GM23338 (cell line): ENCODE results near the gene ZNF148. TPM values are rescaled to one million over a fixed set of nuclear protein-coding genes. Genes with fewer than 3 reads are reported as not detected.

Experiments used
- ATAC-seq: fragments of 200-7000 bp; cut with Tn5 transposase; 3 replicates; pipeline ENCODE4 v1.9.1; 2020
- DNase-seq: peaks from one replicate; pipeline ENCODE4 v3.0.0-alpha.2; 2015; ENCODE audit warnings: low spot score
- H2AFZ ChIP-seq: fragments of 200-600 bp; sonication (generic); 2 replicates; pipeline ENCODE4 v1.8.0; 2016; ENCODE audit warnings: antibody characterized with exemption, mild to moderate bottlenecking, moderate library complexity
- H3F3A ChIP-seq: fragments of 200-600 bp; sonication (generic); replicated peaks from 2 replicates; pipeline ENCODE4 v1.8.0; 2017; ENCODE audit warnings: antibody characterized with exemption, mixed run types, low read depth
- H3K27ac ChIP-seq: fragments of 200-600 bp; sonication (generic); 2 replicates; pipeline ENCODE4 v1.6.1; 2016; ENCODE audit warnings: low read depth
- H3K27me3 ChIP-seq: fragments of 200-600 bp; sonication (generic); 2 replicates; pipeline ENCODE4 v1.8.0; 2016; ENCODE audit warnings: mild to moderate bottlenecking, mixed run types, moderate library complexity; ENCODE audit not compliant: insufficient read depth
- H3K36me3 ChIP-seq: fragments of 200-600 bp; sonication (generic); 2 replicates; pipeline ENCODE4 v1.8.0; 2016; ENCODE audit warnings: mild to moderate bottlenecking; ENCODE audit not compliant: insufficient read depth
- H3K4me1 ChIP-seq: fragments of 200-600 bp; sonication (generic); 2 replicates; pipeline ENCODE4 v1.8.0; 2016; ENCODE audit warnings: mild to moderate bottlenecking, moderate library complexity; ENCODE audit not compliant: insufficient read depth
- H3K4me2 ChIP-seq: fragments of 200-600 bp; sonication (generic); 2 replicates; pipeline ENCODE4 v1.7.1; 2017; ENCODE audit warnings: mixed run types
- H3K4me3 ChIP-seq: fragments of 200-600 bp; sonication (generic); 2 replicates; pipeline ENCODE4 v1.6.1; 2016; ENCODE audit warnings: mixed run types
- H3K79me2 ChIP-seq: fragments of 200-600 bp; sonication (generic); replicated peaks from 2 replicates; pipeline ENCODE4 v1.8.0; 2017; ENCODE audit warnings: mild to moderate bottlenecking; ENCODE audit not compliant: insufficient read depth
- H3K9me2 ChIP-seq: fragments of 200-600 bp; sonication (generic); 2 replicates; pipeline ENCODE4 v1.8.0; 2017; ENCODE audit not compliant: insufficient read depth
- H4K20me1 ChIP-seq: fragments of 200-600 bp; sonication (generic); replicated peaks from 2 replicates; pipeline ENCODE4 v1.8.0; 2017; ENCODE audit warnings: mild to moderate bottlenecking; ENCODE audit not compliant: insufficient read depth
- H3K27ac Mint-ChIP-seq: 2 replicates; pipeline ENCODE4 v1.8.0; 2020; ENCODE audit warnings: inconsistent platforms, mild to moderate bottlenecking, moderate library complexity, mixed read lengths
- H3K27me3 Mint-ChIP-seq: 3 replicates; pipeline ENCODE4 v1.8.0; 2022; ENCODE audit warnings: low read depth, mild to moderate bottlenecking, moderate library complexity, mixed read lengths, inconsistent platforms; ENCODE audit not compliant: insufficient read depth, poor library complexity
- H3K36me3 Mint-ChIP-seq: 3 replicates; pipeline ENCODE4 v1.8.0; 2021; ENCODE audit warnings: low read depth, mild to moderate bottlenecking, inconsistent platforms, moderate library complexity, mixed read lengths
- H3K4me1 Mint-ChIP-seq: 3 replicates; pipeline ENCODE4 v1.8.0; 2020; ENCODE audit warnings: mild to moderate bottlenecking, inconsistent platforms, mixed read lengths
- H3K4me3 Mint-ChIP-seq: 3 replicates; pipeline ENCODE4 v1.8.0; 2021; ENCODE audit warnings: moderate library complexity, mild to moderate bottlenecking, inconsistent platforms, mixed read lengths
- H3K9me3 Mint-ChIP-seq: 3 replicates; pipeline ENCODE4 v1.8.0; 2020; ENCODE audit warnings: moderate library complexity, mild to moderate bottlenecking, inconsistent platforms, mixed read lengths
- CREB1 ChIP-seq: fragments of 250-450 bp; sonication (Bioruptor Pico); IDR thresholded peaks from 2 replicates; pipeline ENCODE4 v1.5.0; 2020; ENCODE audit warnings: low read depth, mild to moderate bottlenecking, moderate library complexity
- CTCF ChIP-seq, 2 experiments: fragments of 200-600 bp in 1 of 2; sonication (generic) in 1 of 2; conservative IDR thresholded peaks; 2 replicates each; pipeline versions ENCODE4 v1.5.1 to v1.6.1; 2016 to 2017; ENCODE audit warnings: antibody characterized with exemption in 2 of 2, low read depth in 2 of 2, mild to moderate bottlenecking in 2 of 2, moderate library complexity in 1 of 2
- ETS1 ChIP-seq: IDR thresholded peaks from 2 replicates; pipeline ENCODE4 v1.6.1; 2016; ENCODE audit warnings: antibody characterized with exemption
- EZH2 ChIP-seq: fragments of 200-600 bp; sonication (generic); IDR thresholded peaks from one replicate; pipeline ENCODE4 v1.8.0; 2017; ENCODE audit warnings: antibody characterized with exemption, mild to moderate bottlenecking, low read depth; ENCODE audit not compliant: unreplicated experiment
- EZH2phosphoT487 ChIP-seq: fragments of 200-600 bp; sonication (generic); IDR thresholded peaks from one replicate; pipeline ENCODE4 v1.8.1; 2018; ENCODE audit warnings: antibody characterized with exemption; ENCODE audit not compliant: unreplicated experiment
- JUNB ChIP-seq: IDR thresholded peaks from one replicate; pipeline ENCODE4 v1.6.1; 2016; ENCODE audit warnings: antibody characterized with exemption; ENCODE audit not compliant: unreplicated experiment
- NANOG ChIP-seq: IDR thresholded peaks from 2 replicates; pipeline ENCODE4 v1.6.1; 2016; ENCODE audit warnings: antibody characterized with exemption, borderline replicate concordance
- POLR2AphosphoS5 ChIP-seq: IDR thresholded peaks from 2 replicates; pipeline ENCODE4 v1.6.1; 2016; ENCODE audit warnings: antibody characterized with exemption, low read depth
- REST ChIP-seq: IDR thresholded peaks from one replicate; pipeline ENCODE4 v1.6.1; 2018; ENCODE audit warnings: antibody characterized with exemption; ENCODE audit not compliant: unreplicated experiment
- STAT1 ChIP-seq: IDR thresholded peaks from one replicate; pipeline ENCODE4 v1.6.1; 2016; ENCODE audit warnings: antibody characterized with exemption; ENCODE audit not compliant: unreplicated experiment
- ZNF114 ChIP-seq: fragments of 250-450 bp; sonication (Bioruptor Pico); IDR thresholded peaks from 2 replicates; pipeline ENCODE4 v1.5.0; 2020; ENCODE audit warnings: mild to moderate bottlenecking, moderate library complexity
- ZNF331 ChIP-seq: fragments of 250-450 bp; sonication (Bioruptor Pico); IDR thresholded peaks from 2 replicates; pipeline ENCODE4 v1.5.0; 2020; ENCODE audit warnings: low read depth, mild to moderate bottlenecking, moderate library complexity
- ZNF462 ChIP-seq: fragments of 250-450 bp; sonication (Bioruptor Pico); IDR thresholded peaks from 2 replicates; pipeline ENCODE4 v1.5.0; 2020; ENCODE audit warnings: mild to moderate bottlenecking, moderate library complexity
- polyA plus RNA-seq: library from polyadenylated mRNA; unstranded; fragments of >200 nt; fragmentation: Nextera tagmentation; extraction: Ambion mirVana; gene quantifications from 2 replicates; pipeline ENCODE4 v1.2.1, GENCODE V29; 2016
- total RNA-seq: library from RNA; depleted of rRNA; stranded (reverse); fragments of >200 nt; shearing (Covaris generic); gene quantifications from 2 replicates; pipeline ENCODE4 v1.2.3, GENCODE V29; 2014

Gene ZNF148
- total and polyA plus RNA-seq, 2 experiments from 2014 or later: 13.9 to 16.9 TPM

- TF ChIP-seq EZH2phosphoT487 (no peak), CTCF (conservative IDR thresholded peaks at IDR 0.05; ENCODE audit: low read depth in 2 of 2) (no peak), NANOG (no peak), ETS1 (no peak), STAT1 (no peak), REST (no peak), ZNF114 (CRISPR knock-in tag) (no peak), CREB1 (CRISPR knock-in tag) (no peak), POLR2AphosphoS5 (no peak), EZH2 (no peak), JUNB (no peak), ZNF331 (CRISPR knock-in tag) (no peak), ZNF462 (CRISPR knock-in tag) (no peak)
- ATAC-seq (no peak), DNase-seq (no peak)
- peaks cover 14% of the 10 kb centered on the region; the same call in 1 of the 2 replicates for H3K79me2 ChIP-seq
- no peaks in the 10 kb centered on the region for H3K9me2 ChIP-seq
- no peaks in the 10 kb centered on the region for H3K27me3 ChIP-seq
- no peak overlapping the region for H2AFZ ChIP-seq
- no peaks in the 10 kb centered on the region for H3K9me3 Mint-ChIP-seq
- no peak overlapping the region for H3K4me2 ChIP-seq
- H3K4me3 ChIP-seq: no peak overlapping the region
- H3K27ac ChIP-seq: no peak overlapping the region
- no peaks in the 10 kb centered on the region for H3K36me3 ChIP-seq
- no peaks in the 10 kb centered on the region for H4K20me1 ChIP-seq
- H3K27me3 Mint-ChIP-seq: peaks cover 2% of the 10 kb centered on the region
- peaks cover 8% of the 10 kb centered on the region; the same call in 1 of the 3 replicates for H3K36me3 Mint-ChIP-seq
- H3K27ac Mint-ChIP-seq: no peak overlapping the region; the same call in 1 of the 2 replicates
- H3F3A ChIP-seq: no peaks in the 10 kb centered on the region
- H3K4me3 Mint-ChIP-seq: no peak overlapping the region
- peaks cover 3% of the 10 kb centered on the region; the same call in 2 of the 3 replicates for H3K4me1 Mint-ChIP-seq
- peaks cover 5% of the 10 kb centered on the region for H3K4me1 ChIP-seq
These were observed 62.0 kb downstream of the ZNF148 start for GRCh38 chr3:125313060-125313635.
